OCI-LY1 (cell line): Measurements from ENCODE around the gene PALB2.

Source experiments
- CTCF ChIP-seq: fragments of 200-600 bp; sonication (generic), shearing (Covaris generic); IDR thresholded peaks from 2 replicates; pipeline ENCODE4 v1.5.1; 2017; ENCODE audit warnings: mild to moderate bottlenecking, antibody characterized with exemption, low read length, moderate library complexity, mixed read lengths
- EZH2 ChIP-seq: fragments of 200-600 bp; sonication (generic), shearing (Covaris generic); IDR thresholded peaks from 2 replicates; pipeline ENCODE4 v1.8.0; 2017; ENCODE audit warnings: borderline replicate concordance, mixed run types, mild to moderate bottlenecking, antibody characterized with exemption, low read length, moderate library complexity, mixed read lengths

- no peak for TF ChIP-seq CTCF
- no peak for TF ChIP-seq EZH2
Measured at GRCh38 chr16:23570992-23571632, 70.0 kb downstream of the PALB2 start.
